SKM-1 treated with dmso at 0.1 percent for 144 hours (cell line): ENCODE measurements around the gene HIVEP2.

Experiments
- DNase-seq: peaks from one replicate; lab custom pipeline; 2025; ENCODE audit not compliant: unreplicated experiment; lab: John Stamatoyannopoulos, UW

Gene HIVEP2

DNA sequence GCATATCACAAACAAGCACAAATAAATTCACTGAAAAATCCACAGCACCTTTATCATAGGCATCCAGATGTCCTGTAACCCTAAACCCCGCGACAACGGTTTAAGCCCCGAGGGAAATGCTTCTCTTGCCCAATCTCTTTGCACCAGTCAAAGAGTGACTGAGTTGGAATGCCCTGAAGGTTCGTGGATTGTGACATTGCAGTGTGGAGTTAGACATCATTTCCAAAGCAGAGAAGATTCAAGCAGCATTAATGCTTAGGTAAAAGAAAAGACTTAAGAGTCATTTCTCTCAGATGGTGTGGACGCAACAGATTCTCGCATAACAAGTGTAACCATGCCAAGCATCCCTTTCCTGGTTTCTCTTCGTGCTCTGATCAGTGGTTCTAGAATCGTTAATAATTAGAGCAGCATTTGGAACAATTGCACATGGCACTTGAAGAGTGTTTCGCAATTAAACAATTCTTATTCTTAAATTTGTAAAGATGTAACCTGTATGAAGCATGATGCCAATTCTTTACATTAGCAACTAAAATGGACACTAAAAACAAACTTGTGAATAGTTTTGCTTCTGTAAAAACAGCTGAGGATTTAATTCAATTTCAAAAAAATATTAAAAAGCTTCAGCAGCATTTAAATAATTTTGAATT, 121.6 kb downstream of the HIVEP2 start:
- no peak for DNase-seq

DNA sequence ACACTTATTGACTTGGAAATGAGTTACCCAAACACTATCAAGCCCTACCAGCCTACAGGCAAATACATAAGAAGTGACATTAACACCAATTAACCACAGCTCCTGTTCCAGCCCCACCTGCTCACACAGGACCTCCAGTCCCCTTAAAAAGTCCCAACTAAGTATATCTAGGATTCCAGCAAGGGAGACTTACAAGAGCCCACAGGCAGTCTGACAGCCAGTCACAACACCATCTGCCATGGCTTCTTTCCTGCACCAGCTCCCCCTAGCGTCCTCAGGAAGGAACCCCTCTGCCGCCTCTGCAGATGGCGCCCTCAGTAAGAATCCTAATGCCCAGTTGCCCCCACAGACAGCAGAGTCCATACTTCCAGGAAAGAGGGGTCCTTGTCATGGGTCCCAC, 122.1 kb downstream of the HIVEP2 start:
- no peak for DNase-seq

DNA sequence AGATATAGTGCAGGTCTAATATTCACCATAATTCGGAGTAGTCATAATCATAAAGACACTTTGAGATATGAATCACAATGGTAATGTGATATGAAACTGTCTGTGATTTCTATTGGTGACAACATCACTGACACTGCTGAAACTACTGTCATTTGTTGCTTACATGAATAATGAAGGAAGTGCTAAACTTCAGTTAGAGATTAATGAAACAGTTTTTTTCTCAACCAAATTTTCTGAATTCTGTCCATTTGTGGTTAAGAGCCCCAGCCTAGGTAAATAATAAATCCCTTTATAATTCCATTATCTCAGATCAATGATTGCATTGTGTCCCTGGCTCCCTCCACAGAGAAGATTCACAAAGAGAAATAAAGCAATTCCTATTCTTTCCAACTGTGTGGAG, 122.6 kb downstream of the HIVEP2 start:
- DNase-seq = no peak

DNA sequence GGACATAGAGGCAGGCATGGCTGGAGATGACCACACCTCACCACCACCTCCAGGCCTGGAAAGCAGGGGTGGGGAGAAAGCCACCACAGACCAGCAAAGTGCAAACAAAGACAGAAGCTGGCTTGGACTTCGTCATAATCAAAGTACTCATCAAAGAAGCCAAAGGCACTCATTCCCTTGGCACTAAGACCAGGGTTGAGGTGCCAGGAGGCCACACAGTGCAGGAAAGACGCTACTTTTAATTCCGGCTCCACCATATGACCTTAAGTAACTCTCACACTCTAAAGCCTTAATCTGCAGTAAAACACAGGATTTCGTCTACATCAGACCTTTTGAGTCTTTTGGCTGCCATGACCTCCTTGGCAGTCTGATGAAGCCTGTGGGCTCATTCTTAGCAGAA, 123.1 kb downstream of the HIVEP2 start:
- no peak for DNase-seq

DNA sequence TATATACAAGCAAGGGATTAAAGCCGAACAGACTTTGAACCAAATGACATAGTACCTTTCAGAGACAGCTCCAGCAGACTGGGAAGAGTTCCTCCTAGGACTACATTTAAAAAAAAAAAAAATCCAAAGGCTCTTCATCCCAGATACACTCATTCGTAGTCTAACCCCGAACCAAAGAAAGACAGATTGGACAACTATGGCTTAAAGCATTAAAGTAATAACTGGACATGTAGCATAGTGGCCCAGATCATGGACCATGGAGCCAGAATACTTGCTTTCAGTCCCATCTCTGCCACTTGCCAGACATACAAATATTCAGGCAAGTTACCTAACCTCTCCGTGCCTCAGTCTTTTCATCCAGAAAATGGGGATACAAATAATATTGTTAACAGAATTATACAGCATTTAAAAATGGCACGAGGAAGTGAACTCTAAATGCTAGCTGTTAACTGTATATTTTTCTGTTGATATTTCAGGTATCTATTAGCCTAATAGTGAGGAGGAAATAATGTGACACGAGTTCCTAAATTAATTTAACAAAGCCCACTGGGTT, 123.7 kb downstream of the HIVEP2 start:
- DNase-seq = no peak

DNA sequence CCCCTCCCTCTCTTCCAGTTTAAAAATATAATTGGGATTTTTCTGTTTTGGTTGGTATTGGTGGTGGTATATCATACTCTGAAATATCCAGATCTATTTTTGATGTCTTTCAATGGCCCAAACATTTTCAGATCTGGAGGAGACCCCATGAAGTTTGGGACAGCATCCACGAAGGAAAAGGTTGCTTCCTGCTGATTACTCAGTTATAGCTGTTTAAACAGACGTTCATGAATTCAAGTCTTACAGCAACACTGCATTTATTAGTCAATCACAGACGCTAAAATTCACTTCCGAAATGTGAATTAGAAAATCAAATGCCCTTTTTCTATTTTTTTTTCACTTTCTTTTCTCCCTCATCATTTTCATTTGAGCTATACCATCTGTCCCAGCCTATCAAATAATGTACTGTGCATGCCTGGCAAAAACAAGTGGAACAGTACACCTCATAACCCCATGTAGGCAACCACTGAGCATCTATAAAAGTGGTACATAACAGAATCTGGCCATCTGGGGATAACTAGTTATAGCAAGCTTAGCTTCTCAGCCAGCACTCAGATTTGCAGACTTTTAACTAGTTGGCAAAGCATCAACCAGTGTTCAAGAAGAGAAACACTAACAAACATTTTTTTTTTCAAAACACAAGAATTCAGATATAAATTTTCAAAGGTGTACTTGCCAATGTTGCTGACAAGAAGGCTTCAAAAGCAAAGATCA, 124.5 kb downstream of the HIVEP2 start:
- DNase-seq = no peak

DNA sequence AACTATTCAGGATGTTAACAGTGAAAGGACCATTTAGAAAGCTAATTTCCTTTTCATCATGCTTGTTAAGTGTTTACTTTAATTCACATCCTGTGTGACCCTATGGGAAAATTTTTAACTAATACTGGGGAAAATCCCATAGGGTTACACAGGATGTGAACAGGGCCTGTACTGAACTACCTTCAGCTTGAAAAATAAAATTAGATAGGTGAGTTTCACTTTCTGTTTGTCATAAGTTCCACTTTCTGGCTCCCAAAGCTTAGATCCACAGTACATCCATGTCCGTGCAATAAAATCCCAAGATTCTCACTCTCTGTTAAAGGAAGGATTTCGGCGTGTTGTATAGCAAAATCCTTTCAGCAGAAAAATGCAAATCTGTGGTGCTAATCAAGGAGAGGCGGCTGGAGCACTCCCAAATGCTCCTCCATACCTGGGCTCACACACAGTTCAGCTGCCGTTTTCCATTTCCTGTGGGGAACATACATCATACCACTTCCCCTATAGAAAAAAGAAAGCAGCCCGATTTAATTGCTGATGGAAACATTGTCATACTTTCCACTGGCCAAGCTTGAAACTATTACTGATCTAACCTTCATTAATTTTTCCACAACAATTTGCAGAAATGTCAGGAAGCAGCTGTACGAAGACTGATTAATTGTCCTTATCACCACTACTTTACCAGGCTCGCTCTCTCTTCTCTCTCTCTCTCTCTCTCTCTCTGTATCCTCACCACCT, 125.2 kb downstream of the HIVEP2 start:
- DNase-seq = no peak

DNA sequence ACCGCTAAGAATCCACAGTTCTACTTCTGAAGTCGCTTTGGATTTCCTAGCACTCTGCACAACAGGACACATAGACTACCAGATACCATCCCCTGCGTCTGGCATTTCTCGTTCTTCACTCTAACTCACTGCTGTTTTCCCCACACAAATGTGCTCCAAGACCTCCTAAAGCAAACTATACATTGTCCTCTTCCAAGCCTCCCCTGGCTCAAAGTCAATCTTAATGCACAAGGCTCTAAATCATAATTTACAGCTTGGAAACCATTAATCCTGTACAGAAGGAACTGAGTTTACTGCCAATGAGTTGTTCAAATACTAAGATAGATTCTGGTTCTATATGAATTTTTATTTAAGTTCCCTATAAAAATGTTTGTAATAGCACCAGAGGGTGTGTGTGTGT, 128.5 kb downstream of the HIVEP2 start:
- DNase-seq = no peak

DNA sequence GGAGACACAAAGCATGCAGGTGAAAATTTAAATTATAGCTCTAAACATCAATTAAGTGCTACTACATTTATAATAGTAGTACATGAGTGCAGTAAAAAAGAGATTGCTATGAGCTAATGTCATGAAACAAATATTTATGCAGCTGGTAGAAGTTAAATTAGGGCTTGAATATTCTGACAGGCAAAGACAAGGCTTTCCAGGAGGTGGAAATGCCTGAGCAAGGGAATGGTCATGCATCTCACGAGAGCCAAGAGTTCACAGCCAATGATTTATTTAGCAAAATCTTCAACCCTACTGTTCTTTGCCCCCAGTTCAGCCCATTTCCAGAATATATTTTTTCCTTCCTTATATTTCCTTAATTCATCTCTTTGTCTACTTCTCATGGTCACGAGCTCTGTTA, 128.9 kb downstream of the HIVEP2 start:
- DNase-seq = no peak

DNA sequence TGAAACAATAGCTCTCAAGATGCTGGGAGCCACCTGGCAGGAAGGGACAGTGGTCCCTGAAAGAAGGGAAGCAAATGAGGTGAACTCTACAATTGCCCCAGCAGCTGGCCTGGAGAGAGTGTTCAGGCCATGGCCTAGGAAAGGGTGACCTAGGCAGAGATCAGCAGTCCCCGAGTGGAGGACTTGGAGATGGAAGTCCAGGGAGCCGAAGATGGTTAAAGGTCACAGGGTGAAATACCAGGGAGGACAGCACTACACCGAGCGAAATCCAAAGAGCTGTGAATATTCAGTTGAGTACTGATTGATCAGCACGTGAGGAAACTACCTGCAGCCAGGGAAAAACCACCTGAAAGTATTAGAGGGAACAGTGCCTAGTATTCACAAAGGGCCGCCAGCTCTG, 133.1 kb downstream of the HIVEP2 start:
- no peak for DNase-seq

DNA sequence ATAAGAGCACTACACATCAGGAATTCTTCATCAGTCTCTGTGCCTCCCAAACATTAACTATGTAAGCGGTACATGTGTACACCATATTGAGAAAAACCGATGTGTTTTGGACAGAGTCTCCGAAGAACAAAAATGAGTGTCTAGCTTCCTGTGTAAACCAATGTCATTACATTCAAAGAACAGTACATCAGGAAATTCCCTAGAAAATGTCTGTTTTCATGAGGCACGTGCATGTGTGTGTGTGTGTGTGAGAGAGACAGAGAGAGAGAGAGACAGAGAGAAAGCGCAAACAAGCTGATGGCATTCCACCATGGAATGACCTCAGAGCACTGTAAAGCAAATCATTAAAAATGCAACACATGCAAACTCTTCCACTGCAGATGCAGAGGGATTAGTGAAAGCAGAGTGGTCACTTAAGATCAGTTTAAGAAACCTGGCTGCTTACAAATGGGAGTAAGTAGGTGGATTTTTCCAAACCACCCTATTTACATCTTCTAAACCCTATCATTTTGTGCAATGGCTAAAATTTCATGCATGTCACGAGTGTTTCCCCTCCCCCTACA, 133.9 kb downstream of the HIVEP2 start:
- no peak for DNase-seq

DNA sequence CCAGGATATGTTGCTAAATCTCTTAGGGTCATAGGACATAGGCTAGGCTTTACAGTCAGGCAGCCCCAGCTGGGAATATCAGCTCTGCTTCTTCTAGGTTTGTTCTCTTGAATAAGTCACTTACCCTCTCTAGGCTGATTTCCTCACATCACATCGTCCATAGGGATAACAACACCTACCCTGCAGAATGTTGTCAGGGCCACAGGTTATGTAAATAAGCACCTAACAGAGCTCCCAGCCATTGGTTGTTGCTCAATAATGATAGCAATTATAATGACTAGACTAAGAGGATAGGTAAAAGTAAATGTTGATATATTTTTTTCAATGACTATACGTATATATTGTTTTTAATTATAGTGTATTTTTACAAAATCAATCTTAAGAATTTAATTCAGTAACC, 135.0 kb downstream of the HIVEP2 start:
- DNase-seq = no peak

DNA sequence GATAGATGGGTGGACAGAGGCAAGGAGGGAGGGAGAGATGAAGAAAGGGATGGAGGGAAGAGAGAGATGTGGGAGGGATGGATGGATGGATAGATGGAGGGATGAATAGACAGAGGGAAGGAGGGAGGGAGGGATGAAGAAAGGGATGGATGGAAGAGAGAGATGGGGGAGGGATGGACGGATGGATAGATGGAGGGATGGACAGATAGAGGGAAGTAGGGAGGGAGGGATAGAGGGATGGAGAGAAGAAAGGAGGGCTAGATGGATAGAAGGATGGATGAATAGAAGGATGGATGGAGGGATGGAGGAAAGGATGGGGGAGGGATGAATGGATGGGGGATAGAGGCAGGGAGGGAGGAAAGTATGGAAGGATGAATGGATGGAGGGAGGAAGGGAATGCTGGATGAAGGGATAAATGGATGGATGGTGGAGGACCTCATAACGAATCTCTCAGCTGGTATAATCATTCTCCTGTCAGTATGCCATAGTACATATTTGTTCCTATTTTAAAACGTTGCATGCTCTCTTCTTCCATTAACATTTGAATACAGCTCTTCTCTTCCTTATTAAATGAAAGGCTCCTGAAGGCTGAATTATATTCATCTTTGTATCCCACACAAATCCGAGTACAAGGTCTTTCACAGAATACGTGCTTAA, 136.4 kb downstream of the HIVEP2 start:
- no peak for DNase-seq

DNA sequence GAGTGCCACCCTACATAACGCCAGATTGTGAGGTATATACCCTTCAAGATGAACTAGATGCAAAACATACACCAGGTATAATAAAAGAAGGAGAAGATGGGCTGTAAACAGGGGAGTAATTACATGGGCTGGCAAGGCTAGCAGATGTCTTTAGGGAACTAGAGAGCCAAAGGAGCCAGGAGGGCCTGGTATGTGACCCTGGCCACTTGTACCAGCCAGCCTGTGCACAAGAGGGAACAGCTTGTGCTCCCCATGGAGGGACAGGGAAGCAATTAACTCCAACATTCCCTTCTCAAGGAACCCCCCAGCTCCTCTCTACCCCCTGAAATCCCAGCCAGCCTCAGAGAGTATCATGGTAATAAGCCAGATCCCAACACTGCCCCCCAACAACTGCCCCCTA, 139.9 kb downstream of the HIVEP2 start:
- DNase-seq = no peak

DNA sequence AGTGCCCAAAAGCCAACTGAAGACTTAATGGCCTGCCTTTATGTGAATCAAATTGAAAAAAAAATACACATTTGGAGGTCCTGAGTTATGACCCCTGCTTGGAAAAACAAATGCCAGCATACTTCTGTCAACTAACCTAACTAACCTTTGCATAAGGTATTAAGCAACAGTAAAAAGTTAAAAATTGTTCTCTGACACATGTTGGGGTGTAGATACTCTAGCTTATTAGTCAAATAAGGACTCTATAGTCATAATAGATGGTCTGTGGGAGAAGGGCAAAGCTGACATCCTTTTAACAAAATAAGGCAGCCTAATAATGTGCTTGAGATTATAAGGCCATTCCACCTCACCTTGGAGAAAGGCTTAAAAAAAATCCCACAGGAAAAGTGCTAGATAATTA, 140.5 kb downstream of the HIVEP2 start:
- DNase-seq = no peak

DNA sequence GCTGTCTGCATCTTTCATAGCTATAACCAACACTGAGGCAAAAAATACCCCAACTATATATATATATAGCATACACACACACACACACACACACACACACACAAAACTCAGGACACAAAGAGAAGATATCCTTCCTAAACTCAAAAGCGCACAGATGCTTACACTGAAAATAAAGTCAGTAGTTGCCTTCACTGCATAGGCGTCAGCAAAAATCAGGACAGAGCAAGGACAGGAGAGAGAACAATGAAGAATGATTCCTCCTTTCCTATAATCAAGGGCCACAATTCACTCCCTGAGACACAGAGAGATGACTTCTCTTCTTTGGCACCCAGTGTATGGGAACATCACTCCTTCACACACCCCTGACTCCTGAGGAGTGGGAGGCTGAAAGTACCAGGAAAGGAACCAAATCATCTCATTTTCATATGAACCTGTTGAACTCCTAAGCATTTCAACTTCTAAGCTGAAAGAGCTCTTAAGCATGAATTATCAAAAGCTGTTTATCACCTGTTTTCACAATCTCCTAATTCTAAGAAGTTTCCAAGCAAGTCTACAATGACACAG, 141.4 kb downstream of the HIVEP2 start:
- DNase-seq = no peak

DNA sequence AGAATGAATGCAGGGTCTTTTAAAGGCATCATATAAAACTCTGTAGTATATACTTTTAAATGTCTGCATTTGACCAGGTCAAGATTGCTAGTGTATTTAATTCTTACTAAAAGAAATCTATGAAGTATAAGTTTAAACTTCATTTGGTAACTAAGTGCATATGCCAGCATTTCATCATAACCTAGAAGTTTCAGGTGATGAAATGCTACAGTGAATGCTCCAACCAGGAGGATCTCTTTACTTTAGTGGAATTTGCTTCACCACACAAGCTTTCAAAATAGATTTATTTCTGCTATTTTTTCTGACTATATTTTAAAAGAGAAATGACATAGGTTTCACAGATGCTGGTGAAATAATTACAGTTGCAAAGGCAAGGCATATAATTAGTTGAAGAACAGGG, 141.9 kb downstream of the HIVEP2 start:
- no peak for DNase-seq

DNA sequence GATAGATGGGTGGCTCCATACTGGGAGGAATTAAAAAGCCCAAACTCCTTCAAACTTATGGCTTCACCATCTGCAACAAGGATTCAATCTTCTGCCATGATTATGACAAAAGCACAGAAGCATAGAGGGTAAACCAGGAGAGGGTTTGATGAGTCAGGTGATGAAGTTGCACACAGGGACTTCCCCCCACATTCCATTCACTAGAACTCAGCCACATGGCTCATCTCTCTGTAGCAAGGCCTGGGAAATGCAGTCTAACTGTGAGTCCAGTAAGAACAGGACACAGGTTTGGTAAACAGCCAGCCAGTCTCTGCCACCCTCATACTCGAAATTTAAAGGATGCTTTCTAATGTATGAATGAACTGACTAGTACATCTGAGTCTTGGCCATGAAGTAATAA, 142.9 kb downstream of the HIVEP2 start:
- DNase-seq = no peak

DNA sequence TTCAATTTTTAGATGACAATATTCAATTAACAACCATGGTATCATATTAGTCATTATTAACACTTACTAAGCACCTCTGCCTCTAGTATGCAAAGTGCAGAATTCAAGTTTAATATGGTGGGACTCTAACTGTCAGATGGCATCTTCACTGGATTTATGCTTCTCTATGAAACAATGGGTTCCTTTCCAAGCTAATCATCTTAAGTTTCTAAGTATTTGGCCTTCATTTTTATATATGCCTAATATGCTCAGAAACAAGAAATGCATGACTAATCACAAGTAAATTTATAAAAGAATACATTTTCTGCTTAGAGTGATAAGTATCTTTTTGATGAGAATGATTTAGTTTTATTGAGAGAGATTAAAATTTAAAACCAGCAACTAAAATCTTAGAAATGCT, 144.7 kb downstream of the HIVEP2 start:
- DNase-seq = no peak

DNA sequence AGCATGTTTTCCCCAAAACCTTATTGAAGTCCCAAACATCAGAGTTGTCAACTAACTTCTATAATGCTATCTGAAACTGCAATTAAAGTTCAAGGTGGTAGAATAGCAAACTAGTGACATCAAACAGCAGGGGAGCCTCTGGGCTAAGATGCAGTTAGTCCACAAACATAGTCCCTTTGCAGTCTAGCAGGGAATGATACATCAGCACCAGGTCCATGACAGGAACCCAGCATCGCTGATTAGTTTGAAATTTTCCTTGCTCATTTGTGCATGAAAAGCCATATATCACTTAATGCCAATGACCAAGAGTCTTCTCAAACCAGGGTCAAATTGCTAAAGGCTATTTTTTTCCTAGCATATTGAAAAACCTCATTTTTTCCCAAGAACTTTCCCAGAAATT, 145.3 kb downstream of the HIVEP2 start:
- no peak for DNase-seq

DNA sequence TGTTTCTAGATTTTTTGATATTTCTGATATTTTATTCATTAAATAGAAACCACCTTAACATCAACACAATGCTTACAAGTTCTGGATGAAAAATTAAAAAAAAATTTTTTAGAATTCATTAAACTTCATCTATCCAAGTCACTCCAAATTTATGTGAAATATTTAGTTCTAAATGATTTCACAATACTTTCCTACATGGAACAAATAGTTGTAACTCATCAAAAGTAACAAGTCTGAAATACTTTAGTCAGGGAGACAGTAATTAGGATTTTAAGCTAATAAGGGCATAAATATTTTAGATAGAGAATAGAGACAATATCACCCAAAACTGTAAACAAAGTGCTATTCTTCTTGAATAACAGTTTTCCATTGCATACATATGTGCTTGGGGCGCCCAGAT, 147.8 kb downstream of the HIVEP2 start:
- DNase-seq = no peak
